T-helper 2 cell treated with Interferon-gamma antibody and Interleukin-4, amounts not matched to agents 100 ng/mL and 5 ng/mL, for 36 hours (primary cell): ENCODE measurements around the gene ODC1. TPM values are rescaled to one million over a fixed set of nuclear protein-coding genes. Genes with fewer than 3 reads are reported as not detected.
"Not testable (repeated sequence)": the region's sequence is repeated elsewhere in the genome, so short reads cannot be mapped to it uniquely, and the experiment has no call there.

Experiments
- intact Hi-C: fragments of 100-400 bp; cut with micrococcal nuclease; formaldehyde crosslinking; loops from one replicate; pipeline ENCODE4 v1.15.1; 2023
- total RNA-seq: library from RNA; stranded (reverse); gene quantifications from 2 replicates; pipeline ENCODE4 v1.2.3, GENCODE V29; 2022

The ODC1 gene
- 63.3 and 64.7 TPM in 2 replicates for total RNA-seq

- intact Hi-C loops: loop anchor here (1.0 to 10.0 kb wide), 10 partner anchors 39 to 1025 kb away; partner anchors contain the start of genes CPSF3, GRHL1, HPCAL1 and ITGB1BP1
These were observed at the start of gene ODC1 for GRCh38 chr2:10447895-10448575. Gene ODC1 (minus strand): TSS chr2:10448327. CDS start chr2:10445032, 3,295 bp downstream.

- intact Hi-C loops: no loop called here
These were observed 49.7 kb upstream of the ODC1 start for GRCh38 chr2:10497797-10498251.

- intact Hi-C loops: no loop called here
These were observed 47.8 kb upstream of the ODC1 start for GRCh38 chr2:10495988-10496313.

GRCh38 chr2:10495311-10495987 is 47.3 kb upstream of the ODC1 start:
- intact Hi-C loops: no loop called here

GRCh38 chr2:10494351-10495066 is 46.4 kb upstream of the ODC1 start:
- intact Hi-C loops: no loop called here

DNA sequence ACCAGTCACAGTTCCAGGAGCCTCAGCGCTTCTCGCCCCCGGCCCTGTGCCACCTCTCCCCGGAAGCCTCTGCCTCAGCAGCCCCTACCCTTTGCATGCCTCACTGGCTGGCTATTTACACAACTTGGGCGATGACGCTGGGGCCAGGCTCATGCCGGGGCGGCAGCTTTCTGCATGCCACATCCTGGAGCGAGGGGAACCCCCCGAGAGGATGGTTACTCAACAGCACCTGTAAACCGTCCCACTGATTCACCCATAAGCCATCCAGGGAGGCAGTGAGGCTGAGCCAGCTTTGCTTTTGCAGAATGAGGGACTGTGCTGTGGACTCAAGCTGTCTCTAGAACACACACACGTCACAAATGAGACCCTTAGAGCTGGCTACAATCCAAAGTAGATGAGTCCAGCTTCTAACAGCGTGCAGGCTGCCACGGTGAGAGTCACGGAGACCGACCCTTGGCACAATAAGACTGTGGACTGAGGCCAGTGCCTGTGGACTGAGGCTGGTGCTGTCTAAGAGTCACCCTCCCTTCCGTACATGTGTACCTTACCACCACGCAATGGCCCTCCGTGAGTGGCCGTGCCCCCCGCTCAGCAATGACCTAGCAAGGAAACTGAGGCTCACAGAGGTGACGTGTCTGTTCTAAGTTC is 45.6 kb upstream of the ODC1 start:
- intact Hi-C loops: no loop called here

GRCh38 chr2:10493075-10493633 is 45.0 kb upstream of the ODC1 start:
- intact Hi-C loops: no loop called here

DNA sequence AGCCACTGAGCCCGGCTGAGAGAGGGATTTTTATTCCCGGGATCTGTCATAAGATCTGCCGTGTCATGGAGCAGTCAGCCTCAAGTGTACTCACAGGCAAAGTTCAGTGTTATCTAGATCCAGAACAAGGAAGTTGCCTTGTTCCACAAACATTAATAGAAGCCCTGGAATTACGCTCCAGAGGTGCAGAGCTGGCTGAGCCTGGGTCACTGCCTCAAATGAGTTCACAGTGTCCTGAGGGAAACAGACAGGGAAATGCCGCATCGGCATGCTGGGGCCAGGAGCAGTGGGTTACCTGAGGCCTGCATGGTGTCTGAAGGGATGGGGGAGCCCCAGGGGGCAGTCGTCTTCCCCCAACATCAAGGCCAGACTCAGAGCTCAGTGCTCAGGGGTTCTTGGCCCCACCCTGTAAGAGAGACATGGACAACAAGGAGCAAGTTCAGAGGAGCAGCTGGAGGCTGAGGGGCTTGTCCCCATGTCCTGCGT is 42.7 kb upstream of the ODC1 start:
- intact Hi-C loops: no loop called here

DNA sequence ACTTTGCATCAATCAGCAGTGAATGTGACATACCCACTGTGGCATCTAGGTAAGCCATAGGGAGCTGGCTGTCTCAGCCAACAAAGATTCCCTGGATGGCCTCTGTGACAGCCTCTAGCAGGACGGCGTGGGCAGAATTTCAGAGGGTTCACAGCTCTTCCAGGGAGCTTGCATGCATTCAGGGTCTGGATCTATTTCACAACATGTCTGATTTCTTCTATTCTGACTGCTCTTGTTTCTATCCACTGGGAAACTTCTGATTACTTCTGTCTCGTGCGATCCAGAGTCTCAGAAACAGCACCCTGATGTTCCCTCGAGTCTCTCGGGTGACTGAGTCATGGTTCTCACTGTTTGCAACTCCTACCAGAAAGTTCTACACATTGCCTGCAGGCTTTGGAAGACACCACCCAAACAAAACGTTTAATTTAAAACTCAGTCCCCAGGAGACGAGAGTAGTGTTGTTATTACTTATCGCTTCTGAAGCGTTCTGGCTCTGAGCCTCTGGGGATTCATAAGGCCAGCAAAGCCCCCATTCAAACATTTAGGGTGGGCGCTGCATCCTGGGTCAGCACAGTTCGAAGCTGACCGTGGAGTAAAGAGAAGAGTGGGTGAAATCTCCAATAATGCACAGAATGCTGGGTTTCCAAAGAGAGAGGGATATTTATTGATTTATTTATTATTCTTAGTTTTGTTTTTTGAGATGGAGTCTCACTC is 41.9 kb upstream of the ODC1 start:
- intact Hi-C loops: no loop called here

DNA sequence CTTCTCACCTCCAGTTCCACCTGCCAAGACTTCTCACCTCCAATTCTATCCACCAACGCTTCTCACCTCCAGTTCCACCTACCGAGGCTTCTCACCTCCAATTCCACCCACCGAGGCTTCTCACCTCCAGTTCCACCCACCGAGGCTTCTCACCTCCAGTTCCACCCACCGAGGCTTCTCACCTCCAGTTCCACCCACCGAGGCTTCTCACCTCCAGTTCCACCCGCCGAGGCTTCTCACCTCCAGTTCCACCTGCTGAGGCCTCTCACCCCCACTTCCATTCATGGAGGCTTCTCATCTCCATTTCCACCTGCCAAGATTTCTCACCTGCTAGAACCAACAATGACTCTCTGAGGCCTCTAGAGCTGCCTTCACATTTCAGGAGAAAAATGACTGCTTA is 40.0 kb upstream of the ODC1 start:
- intact Hi-C loops: not testable (repeated sequence)

- intact Hi-C loops: not testable (repeated sequence)
These were observed 39.6 kb upstream of the ODC1 start for GRCh38 chr2:10487741-10488104.

DNA sequence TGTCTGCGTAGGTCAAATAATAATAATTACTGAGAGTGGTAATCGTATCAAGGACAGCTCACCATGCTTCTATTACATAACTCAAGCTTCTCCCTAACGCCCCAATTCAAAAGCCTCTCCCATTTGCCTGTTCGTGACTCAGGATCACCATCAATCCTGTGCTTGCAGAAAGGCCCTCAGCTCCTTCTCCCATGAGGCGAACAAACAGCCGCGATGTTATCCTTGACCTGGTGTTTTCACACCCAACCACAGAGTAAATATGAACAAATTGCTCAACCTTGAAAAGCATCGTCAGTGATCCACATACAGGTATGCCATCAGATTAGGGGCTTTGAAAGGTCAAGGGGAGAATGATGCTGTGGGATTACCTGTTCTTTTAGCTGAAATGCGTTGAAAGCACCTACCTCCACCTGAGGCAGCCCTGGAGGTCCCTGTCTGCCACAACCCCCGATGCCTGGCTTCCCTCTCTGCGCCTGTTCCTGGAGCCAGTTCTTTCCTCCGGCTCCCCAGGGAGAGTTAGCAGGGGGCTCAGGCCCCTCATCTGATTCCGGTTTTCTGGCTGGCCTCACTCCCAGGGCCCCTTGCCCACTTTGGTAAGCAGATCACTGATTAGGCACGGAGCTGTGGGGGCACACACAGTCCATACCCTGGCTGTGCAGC is 39.1 kb upstream of the ODC1 start:
- intact Hi-C loops: no loop called here

DNA sequence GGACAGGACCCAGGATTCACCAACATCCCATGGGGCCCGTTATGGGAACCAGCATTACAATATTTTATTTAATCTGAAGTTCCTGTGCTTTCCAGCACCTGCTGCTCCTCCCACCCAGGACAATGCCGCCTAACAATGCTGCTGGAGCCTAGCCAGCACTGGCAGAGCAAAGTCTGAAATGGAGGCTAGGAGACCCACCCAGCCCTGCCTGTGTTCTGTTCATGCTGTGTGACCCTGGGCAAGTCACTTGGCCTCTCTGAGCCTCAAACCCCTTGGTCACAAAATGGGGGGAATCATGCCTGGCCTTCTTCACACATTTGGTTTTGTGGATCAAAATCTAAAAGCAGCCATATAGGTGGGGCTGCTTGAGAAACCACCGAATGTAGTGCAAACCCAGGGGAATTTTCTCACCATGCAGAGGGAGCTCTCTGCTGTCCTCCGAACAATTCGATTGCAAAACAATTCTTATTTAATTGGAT is 38.5 kb upstream of the ODC1 start:
- intact Hi-C loops: no loop called here

GRCh38 chr2:10486091-10486490 is 38.0 kb upstream of the ODC1 start:
- intact Hi-C loops: no loop called here

GRCh38 chr2:10482913-10483312 is 34.8 kb upstream of the ODC1 start:
- intact Hi-C loops: no loop called here

GRCh38 chr2:10482460-10482859 is 34.3 kb upstream of the ODC1 start:
- intact Hi-C loops: no loop called here

DNA sequence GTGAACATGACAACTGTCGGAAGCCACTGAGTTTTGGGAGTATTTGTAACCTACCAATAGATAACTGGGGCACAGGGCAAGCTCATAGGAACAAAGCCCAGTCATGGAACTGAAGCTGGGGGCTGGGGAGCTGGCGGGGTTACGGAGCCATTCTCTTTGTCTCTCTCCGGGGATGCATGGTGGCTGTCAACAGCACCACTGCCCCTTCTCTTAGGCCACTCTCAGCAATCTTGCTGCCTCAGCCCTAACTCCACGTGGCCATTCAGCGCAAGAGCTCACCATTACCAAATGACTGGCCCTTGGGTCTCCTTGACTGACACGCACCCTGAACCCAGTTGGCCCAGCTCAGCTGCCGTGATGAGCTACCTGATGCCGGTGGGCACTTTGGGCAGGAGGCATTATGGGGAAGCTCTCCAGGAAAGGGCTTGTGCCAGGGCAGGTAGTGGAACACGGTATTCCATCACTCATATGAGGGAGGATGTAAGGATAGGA is 33.6 kb upstream of the ODC1 start:
- intact Hi-C loops: no loop called here

GRCh38 chr2:10481055-10481665 is 33.0 kb upstream of the ODC1 start:
- intact Hi-C loops: no loop called here

DNA sequence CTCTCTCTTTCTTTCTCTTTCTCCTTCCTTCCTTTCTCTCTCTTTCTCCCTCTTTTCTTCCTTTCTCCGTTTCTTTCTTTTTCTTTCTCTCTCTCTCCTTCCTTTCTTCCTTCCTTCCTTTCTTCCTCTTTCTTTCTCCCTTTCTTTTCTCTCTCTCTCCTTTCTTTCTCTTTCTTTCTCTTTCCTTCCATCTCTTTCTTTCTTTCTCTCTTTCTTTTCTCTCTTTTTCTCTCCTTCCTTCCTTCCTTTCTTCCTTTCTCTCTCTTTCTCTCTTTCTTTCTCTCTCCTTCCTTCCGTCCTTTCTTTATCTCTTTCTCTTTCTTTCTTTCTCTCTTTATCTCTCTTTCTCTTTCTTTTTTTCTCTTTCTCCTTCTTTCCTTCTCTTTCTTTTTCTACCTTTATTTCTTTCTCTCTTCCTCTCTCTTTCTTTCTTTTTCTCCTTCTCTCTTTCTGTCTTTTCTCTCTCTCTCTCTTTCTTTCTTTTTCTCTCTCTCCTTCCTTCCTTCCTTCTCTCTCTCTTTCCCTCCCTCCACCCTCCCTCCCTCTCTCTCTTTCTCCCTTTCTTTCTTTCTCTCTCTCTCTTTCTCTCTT is 32.3 kb upstream of the ODC1 start:
- intact Hi-C loops: no loop called here
